HEK293 (cell line): ENCODE measurements around the gene SLC2A9.

ENCODE experiments used
- CTCF ChIA-PET: fragments of 350-600 bp; formaldehyde crosslinking; extraction: SDS; loops from one replicate; lab custom pipeline; 2021; ENCODE audit warnings: antibody characterized with exemption; lab: Yijun Ruan, JAX
- POLR2A ChIA-PET: fragments of 300-600 bp; formaldehyde crosslinking; extraction: SDS; loops from one replicate; lab custom pipeline; 2020; ENCODE audit warnings: antibody characterized with exemption, inconsistent platforms; lab: Yijun Ruan, JAX
- H3K27ac ChIP-seq: fragments of 200-500 bp; sonication (Bioruptor generic); 2 replicates; pipeline ENCODE4 v1.5.1; 2014; ENCODE audit warnings: low read depth, low read length, control low read depth, inconsistent platforms; ENCODE audit errors: extremely low read depth
- H3K36me3 ChIP-seq, 2 experiments: fragments of 200-500 bp in 1 of 2; sonication (Bioruptor generic) in 1 of 2; 1 replicate in 1 of 2; 2 replicates in 1 of 2; pipeline ENCODE4 v1.5.1; 2014 to 2017; ENCODE audit warnings: inconsistent platforms in 2 of 2, low read length in 2 of 2; ENCODE audit not compliant: control insufficient read depth in 2 of 2, insufficient read depth in 1 of 2
- H3K4me1 ChIP-seq: fragments of 200-500 bp; sonication (Bioruptor generic); 2 replicates; pipeline ENCODE4 v1.5.1; 2014; ENCODE audit warnings: mild to moderate bottlenecking, low read length, inconsistent platforms; ENCODE audit not compliant: control insufficient read depth, insufficient read depth
- H3K4me3 ChIP-seq: 2 replicates; pipeline ENCODE4 v1.5.1; 2011; ENCODE audit warnings: low read depth, mild to moderate bottlenecking, control low read depth, low read length, moderate library complexity
- H3K9me3 ChIP-seq: fragments of 200-500 bp; sonication (Bioruptor generic); 2 replicates; pipeline ENCODE4 v1.5.1; 2014; ENCODE audit warnings: low read depth, low read length, inconsistent platforms; ENCODE audit not compliant: control insufficient read depth, insufficient read depth
- SALL2 ChIP-seq: fragments of 450-650 bp; formaldehyde crosslinking; IDR thresholded peaks from 2 replicates; pipeline ENCODE4 v1.5.0; 2017; ENCODE audit warnings: missing biosample characterization, mild to moderate bottlenecking, missing genetic modification characterization, borderline replicate concordance
- TCF7L2 ChIP-seq: IDR thresholded peaks from 2 replicates; pipeline ENCODE4 v1.6.1; 2011; ENCODE audit warnings: low read depth, mild to moderate bottlenecking, inconsistent platforms, low read length, moderate library complexity, borderline replicate concordance
- ZBTB1 ChIP-seq: fragments of 450-650 bp; formaldehyde crosslinking; IDR thresholded peaks from 2 replicates; pipeline ENCODE4 v1.5.1; 2016; ENCODE audit warnings: missing biosample characterization, missing genetic modification characterization
- ZBTB7A ChIP-seq: fragments of 450-650 bp; formaldehyde crosslinking; IDR thresholded peaks from 2 replicates; pipeline ENCODE4 v1.5.1; 2016; ENCODE audit warnings: low read depth, missing biosample characterization, missing genetic modification characterization
- ZNF146 ChIP-seq: fragments of 450-650 bp; formaldehyde crosslinking; IDR thresholded peaks from 2 replicates; pipeline ENCODE4 v1.5.1; 2016; ENCODE audit warnings: missing biosample characterization, missing genetic modification characterization
- ZNF148 ChIP-seq: fragments of 450-650 bp; formaldehyde crosslinking; IDR thresholded peaks from 2 replicates; pipeline ENCODE4 v1.5.0; 2017; ENCODE audit warnings: missing biosample characterization, missing genetic modification characterization, borderline replicate concordance
- ZNF239 ChIP-seq: fragments of 450-650 bp; formaldehyde crosslinking; IDR thresholded peaks from 2 replicates; pipeline ENCODE4 v1.5.1; 2016; ENCODE audit warnings: missing biosample characterization, missing genetic modification characterization
- ZNF274 ChIP-seq, 2 experiments: fragments of 200-500 bp in 1 of 2; fragments of 450-650 bp in 1 of 2; sonication (Bioruptor generic) in 1 of 2; formaldehyde crosslinking in 1 of 2; IDR thresholded peaks; 2 replicates each; pipeline versions ENCODE4 v1.5.1 to v1.6.1; 2014 to 2016; ENCODE audit warnings: borderline replicate concordance in 1 of 2, inconsistent platforms in 1 of 2, low read length in 1 of 2, missing biosample characterization in 1 of 2, missing genetic modification characterization in 1 of 2
- ZNF311 ChIP-seq: fragments of 450-650 bp; formaldehyde crosslinking; IDR thresholded peaks from 2 replicates; pipeline ENCODE4 v1.5.1; 2017; ENCODE audit warnings: missing biosample characterization, missing genetic modification characterization, borderline replicate concordance
- ZNF335 ChIP-seq: fragments of 450-650 bp; formaldehyde crosslinking; conservative IDR thresholded peaks from 2 replicates; pipeline ENCODE4 v1.5.1; 2016; ENCODE audit warnings: missing biosample characterization, missing genetic modification characterization
- ZNF560 ChIP-seq: fragments of 450-650 bp; formaldehyde crosslinking; IDR thresholded peaks from 2 replicates; pipeline ENCODE4 v1.5.1; 2017; ENCODE audit warnings: missing biosample characterization, missing genetic modification characterization, borderline replicate concordance
- ZNF561 ChIP-seq: fragments of 450-650 bp; IDR thresholded peaks from 2 replicates; pipeline ENCODE4 v1.5.1; 2018; ENCODE audit warnings: missing biosample characterization, missing genetic modification characterization, borderline replicate concordance
- ZNF623 ChIP-seq: fragments of 450-650 bp; formaldehyde crosslinking; IDR thresholded peaks from 2 replicates; pipeline ENCODE4 v1.5.1; 2016; ENCODE audit warnings: missing biosample characterization, missing genetic modification characterization
- ZNF701 ChIP-seq: fragments of 450-650 bp; formaldehyde crosslinking; IDR thresholded peaks from 2 replicates; pipeline ENCODE4 v1.5.1; 2016; ENCODE audit warnings: missing biosample characterization, missing genetic modification characterization
- ZNF768 ChIP-seq: fragments of 450-650 bp; formaldehyde crosslinking; IDR thresholded peaks from 2 replicates; pipeline ENCODE4 v1.5.1; 2018; ENCODE audit warnings: missing biosample characterization, mild to moderate bottlenecking, missing genetic modification characterization
- ZNF830 ChIP-seq: fragments of 450-650 bp; IDR thresholded peaks from 2 replicates; pipeline ENCODE4 v1.5.0; 2018; ENCODE audit warnings: missing biosample characterization, missing genetic modification characterization, low read depth, mild to moderate bottlenecking, moderate library complexity
- ZSCAN18 ChIP-seq: fragments of 450-650 bp; formaldehyde crosslinking; IDR thresholded peaks from 2 replicates; pipeline ENCODE4 v1.5.1; 2016; ENCODE audit warnings: missing biosample characterization, missing genetic modification characterization
- TF ChIP-seq, protein P1 (sequence below): fragments of 450-650 bp; formaldehyde crosslinking; optimal IDR thresholded peaks from 2 replicates; pipeline ENCODE3; 2016; ENCODE audit warnings: missing biosample characterization, mild to moderate bottlenecking, missing genetic modification characterization

Gene SLC2A9

DNA sequence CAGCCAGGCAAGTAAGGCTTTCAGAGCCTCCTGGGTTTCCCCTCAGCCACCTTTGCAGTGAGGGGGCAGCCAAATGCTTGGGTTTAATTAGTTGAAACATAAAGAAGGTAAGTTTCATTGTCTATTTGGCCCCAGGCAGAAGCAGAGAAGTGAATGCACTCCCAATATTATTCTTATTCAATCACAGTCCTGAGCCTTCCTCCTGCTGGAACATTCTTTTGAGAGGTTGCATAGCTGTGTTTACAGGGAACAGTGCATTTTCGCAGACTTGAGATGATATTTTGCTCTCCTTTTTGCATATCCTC, 13.9 kb downstream of the SLC2A9 start (continued):
- TF ChIP-seq, protein P1, sequence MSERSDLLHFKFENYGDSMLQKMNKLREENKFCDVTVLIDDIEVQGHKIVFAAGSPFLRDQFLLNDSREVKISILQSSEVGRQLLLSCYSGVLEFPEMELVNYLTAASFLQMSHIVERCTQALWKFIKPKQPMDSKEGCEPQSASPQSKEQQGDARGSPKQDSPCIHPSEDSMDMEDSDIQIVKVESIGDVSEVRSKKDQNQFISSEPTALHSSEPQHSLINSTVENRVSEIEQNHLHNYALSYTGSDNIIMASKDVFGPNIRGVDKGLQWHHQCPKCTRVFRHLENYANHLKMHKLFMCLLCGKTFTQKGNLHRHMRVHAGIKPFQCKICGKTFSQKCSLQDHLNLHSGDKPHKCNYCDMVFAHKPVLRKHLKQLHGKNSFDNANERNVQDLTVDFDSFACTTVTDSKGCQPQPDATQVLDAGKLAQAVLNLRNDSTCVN (tag by site-specific recombination), result no peak

DNA sequence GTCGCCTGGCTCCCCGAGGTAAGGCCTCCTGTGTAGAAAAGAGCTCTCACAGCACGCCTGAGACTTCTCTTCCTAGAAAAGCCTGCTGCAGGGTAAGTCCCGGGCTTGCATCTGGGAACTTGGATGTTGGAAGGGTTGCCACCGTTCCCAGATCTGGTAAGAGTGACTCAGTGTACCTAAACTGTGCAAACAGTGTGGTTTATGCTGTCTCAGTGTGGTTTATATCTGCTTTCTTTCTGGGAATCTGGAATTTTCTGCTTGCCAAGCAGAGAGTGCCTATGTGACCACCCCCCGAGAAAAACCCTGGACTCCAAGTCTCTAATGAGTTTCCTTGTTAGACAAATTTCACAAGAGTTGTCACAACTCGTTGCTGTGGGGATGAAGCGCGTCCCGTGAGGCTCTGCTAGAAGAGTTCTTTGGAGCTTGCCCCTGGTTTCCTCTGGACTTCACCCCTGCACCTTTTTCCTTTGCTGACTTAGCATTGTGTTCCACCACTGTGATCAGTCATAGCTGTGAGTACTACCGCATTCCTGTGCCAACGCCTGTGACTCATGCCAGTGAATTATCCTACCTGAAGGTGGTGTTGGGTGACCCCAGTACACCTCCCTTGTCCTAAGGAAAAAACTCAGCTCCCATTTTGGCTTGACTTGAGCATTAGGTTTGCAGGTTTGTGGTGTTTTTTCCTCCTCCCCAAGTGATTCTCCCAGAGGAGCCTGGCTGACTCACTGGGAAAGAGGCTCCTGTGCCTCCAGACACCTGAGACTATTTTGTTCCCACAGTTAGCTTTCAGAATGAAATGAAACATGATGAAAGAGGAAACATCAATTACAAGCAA, 14.5 kb downstream of the SLC2A9 start:
- CTCF ChIA-PET, result interaction anchor here (0.6 to 0.9 kb wide), 3 partner anchors 108 to 243 kb away, joined by 3 to 4 read pairs (median 3); no protein-coding TSS in a partner anchor
- no peak overlapping the region for H3K27ac ChIP-seq
- no peaks in the 10 kb centered on the region for H3K9me3 ChIP-seq
- POLR2A ChIA-PET, result no interaction called here
- no peaks in the 10 kb centered on the region; the same call in 1 of the 2 replicates for H3K4me1 ChIP-seq
- no peaks in the 10 kb centered on the region for H3K36me3 ChIP-seq
- TF ChIP-seq, protein P1 (tag by site-specific recombination), result no peak
- TF ChIP-seq ZNF274 (IDR thresholded peaks at IDR 0.05; ENCODE audit: low read length) (no peak), ZNF274 (tag by site-specific recombination; IDR thresholded peaks at IDR 0.05; ENCODE audit: borderline replicate concordance) (no peak), ZNF768 (no peak), ZNF623 (no peak), ZNF311 (tag by site-specific recombination) (no peak), ZSCAN18 (tag by site-specific recombination) (no peak), ZBTB7A (no peak), ZNF701 (tag by site-specific recombination) (no peak)
- no peak overlapping the region for H3K4me3 ChIP-seq

DNA sequence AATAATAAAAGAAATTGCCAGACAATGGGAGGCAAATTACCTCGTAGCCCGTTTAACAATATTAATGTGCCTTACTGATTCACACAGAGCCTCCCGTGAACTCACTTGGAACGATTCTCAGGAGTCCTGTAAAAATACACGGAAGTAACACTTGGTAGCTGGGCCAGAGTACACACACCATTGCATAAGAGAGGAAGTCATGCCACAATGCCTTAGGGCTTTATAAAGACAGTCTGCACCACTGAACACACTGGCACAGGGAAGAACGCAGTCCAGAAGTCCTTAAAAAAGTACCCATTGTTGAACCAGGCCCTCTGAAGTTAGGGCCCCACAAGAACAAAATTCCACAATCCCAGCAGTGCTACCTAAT, 15.1 kb downstream of the SLC2A9 start:
- CTCF ChIA-PET, result interaction anchor here (0.6 kb wide), 1 partner anchor 107 kb away, joined by 4 read pairs; no protein-coding TSS in a partner anchor
- TF ChIP-seq SALL2 (tag by site-specific recombination) (no peak), ZNF239 (no peak), ZBTB1 (tag by site-specific recombination) (no peak), ZNF148 (tag by site-specific recombination) (no peak), TCF7L2 (no peak), ZNF561 (tag by site-specific recombination) (no peak), ZNF560 (tag by site-specific recombination) (no peak), ZNF830 (tag by site-specific recombination) (no peak), ZNF146 (tag by site-specific recombination) (no peak), ZNF335 (tag by site-specific recombination) (no peak)
- TF ChIP-seq, all 188 proteins: peak for 0
- Histone ChIP-seq H3K9me3 (no peaks in the 10 kb centered on the region), H3K27ac (no peak overlapping the region), H3K36me3 (no peaks in the 10 kb centered on the region), H3K4me3 (no peak overlapping the region), H3K4me1 (no peaks in the 10 kb centered on the region; the same call in 1 of the 2 replicates)
- POLR2A ChIA-PET, result no interaction called here
